IPS-18c (cell line): ENCODE measurements around the gene GABRB1.

ENCODE experiments used
- H3K4me3 ChIP-seq: 2 replicates; pipeline ENCODE4 v1.7.0; 2013; ENCODE audit warnings: low read depth, mild to moderate bottlenecking, low read length, moderate library complexity; ENCODE audit not compliant: insufficient read depth
- H3K9me3 ChIP-seq: one replicate; pipeline ENCODE4 v1.6.1; 2013; ENCODE audit warnings: mild to moderate bottlenecking, low read length, moderate library complexity; ENCODE audit not compliant: control insufficient read depth, insufficient read depth

Gene GABRB1

DNA sequence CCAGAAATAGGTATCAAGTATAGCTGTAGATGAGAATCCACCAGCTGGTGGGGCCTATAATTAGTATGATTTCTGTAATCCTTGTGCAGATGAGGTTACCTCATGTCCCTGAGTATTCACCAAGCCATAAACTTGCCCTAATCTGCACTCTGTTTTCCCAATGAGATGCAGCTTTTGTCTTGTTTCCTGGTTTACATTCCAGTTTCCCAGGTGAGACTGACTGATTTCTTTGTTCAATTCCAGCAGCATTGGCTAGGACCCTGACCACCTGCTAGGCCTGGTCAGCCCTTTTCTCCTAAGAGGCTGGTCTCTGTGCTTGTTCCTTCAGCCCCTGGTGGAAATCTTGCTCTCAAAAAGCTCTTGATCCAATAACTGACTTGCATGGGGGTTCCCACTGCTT lies 44.6 kb downstream of the GABRB1 start:
- H3K9me3 ChIP-seq = no peaks in the 10 kb centered on the region
- H3K4me3 ChIP-seq = no peak overlapping the region

DNA sequence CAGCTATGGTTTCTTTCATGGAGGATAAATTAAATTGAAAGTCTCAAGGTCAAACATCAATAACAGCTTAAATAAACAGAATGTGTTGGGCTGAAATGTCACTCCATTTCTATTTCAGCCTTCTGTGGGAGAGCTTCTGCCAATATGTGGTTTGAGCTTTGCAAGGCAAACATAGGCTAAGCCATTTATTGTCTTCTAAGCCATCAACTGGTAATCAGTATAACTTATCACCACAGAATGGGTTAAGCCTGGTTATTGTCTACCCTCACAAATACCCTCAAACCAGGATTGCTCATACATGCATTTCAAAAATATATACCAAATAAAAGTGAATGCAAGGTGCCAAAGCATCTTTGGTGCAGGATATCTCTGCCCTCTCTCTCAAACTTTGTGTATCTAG lies 52.7 kb downstream of the GABRB1 start:
- H3K9me3 ChIP-seq = no peaks in the 10 kb centered on the region
- H3K4me3 ChIP-seq = no peak overlapping the region

DNA sequence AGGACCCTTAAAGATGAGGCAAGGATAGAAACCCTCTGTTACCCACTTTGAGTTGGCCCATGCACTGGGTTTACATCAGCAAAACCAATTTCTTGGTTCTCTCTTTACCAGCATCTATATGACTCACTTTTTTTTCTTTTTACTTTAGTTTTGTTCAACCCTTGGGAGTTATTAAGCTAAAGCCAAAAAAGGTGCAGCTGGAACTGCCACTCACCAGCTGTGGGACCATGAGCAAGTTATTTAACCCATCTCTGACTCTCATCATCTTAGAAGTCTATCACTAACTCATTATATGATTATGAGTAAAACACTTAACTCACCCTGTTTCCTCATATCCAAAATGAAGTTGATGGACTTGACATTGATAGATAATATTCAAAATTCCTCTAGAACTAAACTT lies 53.4 kb downstream of the GABRB1 start:
- no peaks in the 10 kb centered on the region for H3K9me3 ChIP-seq

GRCh38 chr4:47088298-47088697 lies 56.9 kb downstream of the GABRB1 start:
- Histone ChIP-seq H3K9me3 (no peaks in the 10 kb centered on the region), H3K4me3 (no peak overlapping the region)

More for the DNA sequence above, 53.4 kb downstream of the GABRB1 start:
- no peak overlapping the region for H3K4me3 ChIP-seq

DNA sequence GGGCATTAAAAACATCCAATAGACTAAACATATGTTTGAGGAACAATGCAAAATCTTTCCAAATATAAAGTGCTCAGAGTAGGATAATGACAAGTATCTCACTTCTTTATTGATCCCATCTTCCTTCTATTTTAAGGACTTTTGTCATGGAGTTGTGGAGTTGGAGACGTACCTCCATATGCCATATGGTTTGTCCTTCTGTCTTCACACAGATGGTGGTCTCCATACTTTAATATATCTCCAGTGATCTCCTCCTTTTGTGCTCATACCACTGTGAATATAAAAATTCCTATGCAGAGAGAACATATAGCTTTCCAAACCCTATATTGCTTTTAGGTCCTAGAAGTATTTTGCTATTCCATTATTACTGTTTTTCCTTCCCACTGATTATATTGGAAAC lies 64.5 kb downstream of the GABRB1 start:
- Histone ChIP-seq H3K9me3 (no peaks in the 10 kb centered on the region), H3K4me3 (no peak overlapping the region)

DNA sequence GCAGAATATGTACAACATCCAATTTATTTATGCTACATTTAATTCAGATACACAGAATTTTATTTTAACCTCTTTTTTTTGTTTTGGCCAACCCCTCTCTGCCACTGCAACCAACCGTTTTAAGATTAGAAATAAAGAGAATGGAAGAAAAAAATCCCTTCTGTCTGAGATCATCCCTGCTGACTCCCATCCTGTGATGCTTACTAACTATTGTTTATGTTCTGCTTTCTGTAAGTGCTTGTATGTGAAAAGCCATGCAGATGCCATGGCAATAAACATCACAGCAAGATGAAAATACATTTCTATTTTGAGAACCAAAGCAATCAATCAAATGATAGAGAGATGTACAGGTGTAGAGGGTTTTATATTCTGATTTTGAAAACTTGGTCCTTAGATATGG lies 70.1 kb downstream of the GABRB1 start:
- Histone ChIP-seq H3K4me3 (no peak overlapping the region), H3K9me3 (no peaks in the 10 kb centered on the region)

GRCh38 chr4:47104986-47105385 lies 73.6 kb downstream of the GABRB1 start:
- Histone ChIP-seq H3K9me3 (no peaks in the 10 kb centered on the region), H3K4me3 (no peak overlapping the region)

DNA sequence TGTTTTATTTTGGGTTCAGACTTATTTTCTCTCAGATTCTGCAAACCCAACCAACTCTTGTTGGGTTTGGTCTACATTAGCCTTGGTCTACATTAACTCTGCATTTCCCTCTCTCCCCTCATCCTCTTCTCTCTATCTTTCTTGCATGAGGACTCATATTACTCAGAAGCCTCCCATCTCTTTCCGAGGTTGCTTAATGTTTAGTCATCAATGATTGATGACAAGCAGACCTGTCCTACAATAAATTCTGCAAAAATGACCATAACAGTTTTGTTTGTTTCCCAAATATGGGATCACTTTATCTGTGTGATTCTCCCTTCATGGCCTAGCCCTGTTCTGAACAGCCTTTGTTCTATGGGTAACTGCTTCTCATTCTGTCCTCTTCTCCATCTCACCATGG lies 75.2 kb downstream of the GABRB1 start:
- no peak overlapping the region for H3K4me3 ChIP-seq
- no peaks in the 10 kb centered on the region for H3K9me3 ChIP-seq

GRCh38 chr4:47109379-47109778 lies 78.0 kb downstream of the GABRB1 start:
- no peaks in the 10 kb centered on the region for H3K9me3 ChIP-seq
- H3K4me3 ChIP-seq = no peak overlapping the region

DNA sequence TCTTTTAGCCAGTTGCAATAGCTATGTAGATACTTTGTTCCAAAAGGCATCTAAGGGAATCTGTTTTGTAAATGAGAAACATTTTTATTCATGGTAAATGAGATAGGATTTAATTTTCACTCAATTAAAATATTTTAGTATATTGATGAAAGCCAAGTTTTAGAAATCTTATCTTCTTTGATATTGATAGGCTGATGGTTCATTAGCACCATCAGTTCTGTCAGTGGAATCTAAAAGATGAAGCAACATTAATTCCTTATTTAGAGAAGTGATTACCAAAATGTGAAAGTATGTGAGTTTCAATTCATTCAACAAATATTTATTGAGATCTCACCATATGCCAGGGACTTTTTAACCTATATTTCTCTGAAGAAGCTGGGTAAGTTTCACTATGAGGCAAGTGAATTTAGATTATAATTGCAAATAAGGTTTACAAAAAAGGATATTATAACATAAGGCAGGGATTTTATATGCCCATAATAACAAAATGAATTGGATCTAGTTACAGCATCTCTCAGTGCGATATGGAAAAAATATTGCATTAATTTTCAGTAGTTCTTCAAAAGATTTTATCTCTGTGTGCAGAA lies 79.3 kb downstream of the GABRB1 start:
- H3K4me3 ChIP-seq = no peak overlapping the region
- no peaks in the 10 kb centered on the region for H3K9me3 ChIP-seq

- Histone ChIP-seq H3K9me3 (no peaks in the 10 kb centered on the region), H3K4me3 (no peak overlapping the region)
Measured at GRCh38 chr4:47118192-47118929, 87.0 kb downstream of the GABRB1 start.

- Histone ChIP-seq H3K4me3 (no peak overlapping the region), H3K9me3 (no peaks in the 10 kb centered on the region)
Measured at GRCh38 chr4:47120783-47121182, 89.4 kb downstream of the GABRB1 start.

- no peaks in the 10 kb centered on the region for H3K9me3 ChIP-seq
- no peak overlapping the region for H3K4me3 ChIP-seq
Measured at GRCh38 chr4:47122592-47123291, 91.4 kb downstream of the GABRB1 start.

DNA sequence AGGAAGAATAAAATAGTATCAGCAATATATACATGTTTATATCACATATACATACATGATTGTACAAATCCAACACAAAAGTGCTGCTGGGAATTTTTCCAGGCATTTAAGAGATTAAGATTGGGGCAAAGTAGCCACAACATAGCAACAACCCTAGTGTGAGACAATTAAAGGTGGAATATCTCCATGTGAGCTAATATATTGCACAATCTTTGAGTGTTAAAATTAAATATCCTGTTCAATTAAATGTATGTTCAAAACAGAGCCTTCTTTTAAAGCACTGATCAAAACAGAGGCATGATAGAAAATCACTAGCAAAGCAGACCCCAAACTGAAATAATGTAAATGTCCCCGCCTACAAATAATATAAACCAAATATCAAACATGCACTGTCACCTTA lies 97.6 kb downstream of the GABRB1 start:
- no peaks in the 10 kb centered on the region for H3K9me3 ChIP-seq
- no peak overlapping the region for H3K4me3 ChIP-seq

DNA sequence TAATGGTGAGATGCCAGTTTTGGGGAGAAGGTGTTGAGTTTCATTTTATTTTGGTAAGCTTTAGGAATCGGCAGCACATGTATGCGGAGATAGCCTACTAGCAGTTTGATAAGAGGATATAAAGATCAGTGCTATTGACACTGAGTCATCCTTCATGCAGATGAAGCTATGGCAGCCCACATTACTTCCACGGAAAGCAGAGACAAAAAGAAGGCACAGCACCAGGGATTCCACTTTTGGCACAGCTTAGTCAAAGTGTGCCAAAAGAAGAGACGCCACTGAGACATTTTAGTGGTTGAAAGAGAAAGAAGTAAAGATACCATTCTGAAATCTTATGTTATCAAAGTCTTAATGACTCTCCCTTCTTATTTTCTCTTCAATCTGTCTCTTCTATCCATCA lies 103.8 kb downstream of the GABRB1 start:
- Histone ChIP-seq H3K9me3 (no peaks in the 10 kb centered on the region), H3K4me3 (no peak overlapping the region)

DNA sequence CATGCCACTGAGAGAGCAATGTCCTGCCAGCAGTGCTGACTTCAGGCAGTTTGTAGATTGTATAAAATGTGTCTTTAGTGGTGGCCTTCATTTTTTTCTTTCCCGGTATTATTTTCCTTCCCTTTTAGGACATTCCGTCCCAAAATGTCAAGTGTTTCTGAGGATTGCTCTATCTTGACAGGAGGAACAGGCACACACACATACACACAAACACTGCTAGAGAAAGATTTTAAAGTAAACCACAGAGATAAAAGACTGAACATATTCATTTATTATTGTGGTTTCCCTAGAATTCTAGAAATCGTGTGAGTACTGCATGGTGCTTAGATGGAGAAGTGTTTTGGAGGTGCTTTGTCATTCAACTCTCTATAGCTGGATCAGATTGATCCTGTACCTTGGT lies 111.9 kb downstream of the GABRB1 start:
- no peak overlapping the region for H3K4me3 ChIP-seq
- no peaks in the 10 kb centered on the region for H3K9me3 ChIP-seq

GRCh38 chr4:47145630-47146029 lies 114.3 kb downstream of the GABRB1 start:
- H3K4me3 ChIP-seq = no peak overlapping the region
- no peaks in the 10 kb centered on the region for H3K9me3 ChIP-seq

- H3K4me3 ChIP-seq = no peak overlapping the region
- H3K9me3 ChIP-seq = no peaks in the 10 kb centered on the region
Measured at GRCh38 chr4:47154816-47155370, 123.5 kb downstream of the GABRB1 start.
